ENCODE measurements around the gene DCBLD2. TPM values are rescaled to one million over a fixed set of nuclear protein-coding genes. Genes with fewer than 3 reads are reported as not detected.
A peak's percentile ranks its signal among the peaks of the same experiment; 100 is the strongest.

Gene DCBLD2, protein sequence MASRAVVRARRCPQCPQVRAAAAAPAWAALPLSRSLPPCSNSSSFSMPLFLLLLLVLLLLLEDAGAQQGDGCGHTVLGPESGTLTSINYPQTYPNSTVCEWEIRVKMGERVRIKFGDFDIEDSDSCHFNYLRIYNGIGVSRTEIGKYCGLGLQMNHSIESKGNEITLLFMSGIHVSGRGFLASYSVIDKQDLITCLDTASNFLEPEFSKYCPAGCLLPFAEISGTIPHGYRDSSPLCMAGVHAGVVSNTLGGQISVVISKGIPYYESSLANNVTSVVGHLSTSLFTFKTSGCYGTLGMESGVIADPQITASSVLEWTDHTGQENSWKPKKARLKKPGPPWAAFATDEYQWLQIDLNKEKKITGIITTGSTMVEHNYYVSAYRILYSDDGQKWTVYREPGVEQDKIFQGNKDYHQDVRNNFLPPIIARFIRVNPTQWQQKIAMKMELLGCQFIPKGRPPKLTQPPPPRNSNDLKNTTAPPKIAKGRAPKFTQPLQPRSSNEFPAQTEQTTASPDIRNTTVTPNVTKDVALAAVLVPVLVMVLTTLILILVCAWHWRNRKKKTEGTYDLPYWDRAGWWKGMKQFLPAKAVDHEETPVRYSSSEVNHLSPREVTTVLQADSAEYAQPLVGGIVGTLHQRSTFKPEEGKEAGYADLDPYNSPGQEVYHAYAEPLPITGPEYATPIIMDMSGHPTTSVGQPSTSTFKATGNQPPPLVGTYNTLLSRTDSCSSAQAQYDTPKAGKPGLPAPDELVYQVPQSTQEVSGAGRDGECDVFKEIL
- total RNA-seq: 6.7 TPM

DNA sequence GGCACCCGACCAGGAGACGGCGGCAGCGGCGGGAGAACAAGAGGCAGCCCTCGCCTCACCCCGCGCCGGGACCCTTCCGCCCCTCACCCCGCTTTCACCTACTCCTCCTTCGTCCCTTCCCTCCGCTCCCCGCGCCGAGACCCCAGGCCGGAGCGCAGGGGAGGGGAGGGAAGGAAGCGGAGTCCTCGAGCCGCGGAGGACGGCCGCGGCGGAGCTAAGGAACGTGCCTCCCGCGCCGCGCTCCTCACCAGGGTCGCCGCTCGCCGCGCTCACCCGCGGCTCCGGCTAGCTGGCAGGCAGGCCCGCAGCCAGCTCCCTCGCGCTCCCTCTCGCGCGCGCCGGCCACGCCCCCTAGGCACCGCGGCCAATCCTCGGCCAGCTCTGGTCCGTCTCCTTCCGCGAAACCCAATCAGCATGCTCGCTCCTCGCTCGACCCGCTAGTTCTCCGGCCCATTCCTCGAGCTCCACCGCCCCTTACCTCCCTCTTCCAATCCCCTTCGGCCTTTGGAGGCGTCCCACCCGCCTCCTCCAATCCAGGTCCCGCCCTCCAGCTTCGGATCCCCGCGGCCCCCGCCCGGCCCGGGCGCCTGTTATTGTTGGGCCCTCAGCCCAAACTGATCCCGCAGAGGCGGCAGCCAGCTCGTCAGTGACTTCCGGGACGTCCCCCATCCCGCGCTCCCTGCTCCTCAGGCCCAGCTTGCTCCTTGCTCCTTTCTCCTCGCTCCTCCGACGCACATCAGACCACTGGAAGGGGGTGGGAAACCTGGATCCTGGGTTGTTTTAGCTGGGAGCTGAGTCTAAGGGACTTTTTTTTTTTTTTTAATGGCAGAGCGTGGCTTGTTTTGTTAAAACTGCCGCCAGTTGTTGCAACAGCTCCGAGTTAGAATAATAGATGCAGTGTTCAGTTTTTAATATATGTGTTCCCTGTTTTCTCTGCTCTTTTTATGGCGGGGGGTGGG lies at the start of gene DCBLD2:
Gene DCBLD2, minus strand, starts transcription at position 304 of the 959 bp plus-strand sequence. CDS start 369 bp downstream, outside the sequence.
- ATAC-seq: peak; percentile 100

DNA sequence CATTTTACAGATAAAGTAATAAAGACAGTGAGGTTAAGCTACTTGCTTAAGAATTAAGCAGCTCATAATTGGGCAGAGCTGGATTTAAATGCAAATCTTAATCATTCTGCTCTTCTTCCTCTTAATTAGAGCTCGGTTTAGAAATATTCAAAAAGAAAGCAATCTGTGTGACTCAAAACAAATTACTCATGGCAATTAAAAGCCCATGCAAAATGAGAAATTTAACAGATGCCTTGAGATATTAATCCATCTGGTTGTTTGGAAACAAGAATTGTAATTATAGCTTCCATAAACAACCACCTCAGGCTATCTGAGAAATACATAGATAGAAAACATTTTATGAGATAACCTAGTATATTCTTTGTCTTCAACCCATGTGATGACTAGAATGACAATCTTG lies 44.2 kb upstream of the DCBLD2 start:
- no peak for ATAC-seq

DNA sequence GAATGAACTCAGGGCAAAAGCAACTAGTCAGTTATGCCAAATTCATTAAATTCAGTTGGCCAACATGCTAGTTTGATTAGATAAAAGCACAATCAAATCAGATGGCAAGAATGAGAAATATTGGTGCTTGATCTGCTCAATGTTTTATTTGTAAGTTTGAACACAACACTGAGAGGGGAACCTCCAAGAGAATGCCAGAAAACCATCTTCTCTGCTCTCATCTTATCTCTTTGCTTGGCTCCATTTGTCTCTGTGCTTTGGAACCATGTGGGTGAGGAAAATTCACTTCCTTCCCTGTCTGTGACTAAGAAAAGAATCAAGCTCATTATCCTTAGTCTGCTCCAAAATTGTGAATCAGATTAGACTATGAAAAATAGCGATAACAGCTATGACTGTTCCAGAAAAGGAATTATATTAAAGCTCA lies 43.6 kb upstream of the DCBLD2 start:
- no peak for ATAC-seq

DNA sequence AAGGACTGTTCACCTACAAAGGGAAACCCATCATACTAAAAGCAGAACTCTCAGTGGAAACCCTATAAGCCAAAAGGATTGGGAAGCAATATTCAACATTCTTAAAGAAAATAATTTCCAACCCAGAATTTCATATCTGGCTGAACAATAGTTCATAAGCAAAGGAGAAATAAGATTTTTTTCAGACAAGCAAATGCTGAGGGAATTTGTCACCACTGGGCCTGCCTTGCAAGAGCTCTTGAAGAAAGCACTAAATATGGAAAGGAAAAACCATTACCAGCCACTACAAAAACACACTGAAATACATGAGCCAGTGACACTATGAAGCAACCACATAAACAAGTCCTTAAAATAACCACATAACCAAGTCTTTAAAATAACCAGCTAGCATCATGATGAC lies 28.9 kb upstream of the DCBLD2 start:
- ATAC-seq: no peak

DNA sequence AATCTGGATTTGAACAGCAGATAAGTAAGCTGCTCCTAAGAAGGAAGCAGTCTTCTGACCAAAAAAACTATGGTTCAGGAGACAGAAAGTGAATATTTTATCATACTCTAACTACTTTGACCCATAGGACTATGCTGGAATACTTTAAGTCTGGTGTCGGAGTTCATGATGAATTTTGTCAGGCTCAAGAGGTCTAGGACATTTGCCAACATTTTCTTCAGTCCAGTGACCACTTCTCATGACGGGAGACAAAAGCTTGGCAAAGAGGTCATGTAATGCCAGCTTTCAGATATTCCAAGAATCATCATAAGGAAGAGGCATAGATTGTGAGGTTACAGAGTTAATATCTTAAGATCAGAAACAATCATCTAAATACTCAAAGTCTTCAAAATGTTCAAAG lies 20.5 kb upstream of the DCBLD2 start:
- no peak for ATAC-seq

DNA sequence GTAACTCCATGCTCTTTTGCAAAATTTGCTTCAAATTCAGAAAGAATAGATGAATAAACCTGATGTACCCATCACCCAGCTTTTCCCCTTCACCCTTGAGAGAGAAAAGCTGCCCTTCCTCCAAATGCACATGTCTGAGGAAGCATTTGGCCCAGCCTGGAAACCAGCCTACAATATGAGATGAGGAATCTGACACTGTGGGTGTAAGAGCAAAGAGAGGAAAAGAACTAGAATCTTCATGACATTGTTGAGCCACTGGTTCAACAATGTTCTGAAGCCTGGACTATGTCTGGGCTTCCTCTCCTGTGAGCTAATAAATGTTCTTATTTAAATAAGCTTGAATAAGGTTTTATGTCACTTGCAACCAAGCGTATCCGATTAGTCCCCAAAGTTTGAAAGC lies 18.7 kb upstream of the DCBLD2 start:
- ATAC-seq: no peak

DNA sequence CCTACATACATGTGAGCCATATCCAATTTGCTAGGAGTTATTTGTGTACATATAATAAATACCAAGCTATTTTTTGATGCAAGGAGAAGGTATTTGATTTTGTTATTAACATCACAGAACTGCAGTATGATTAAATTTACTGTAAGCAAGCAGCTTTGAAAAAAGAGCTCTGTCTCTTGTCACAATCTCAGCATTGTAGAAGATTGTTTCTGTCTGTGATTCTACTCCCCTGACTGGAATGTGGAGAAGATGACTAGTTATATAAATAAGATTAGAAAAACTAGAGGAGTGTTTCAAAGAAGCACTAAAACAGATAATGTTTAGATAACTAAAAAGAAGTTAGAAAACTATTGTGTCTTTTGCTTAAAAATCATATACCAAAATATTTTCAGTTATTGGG lies 17.1 kb upstream of the DCBLD2 start:
- ATAC-seq: no peak

DNA sequence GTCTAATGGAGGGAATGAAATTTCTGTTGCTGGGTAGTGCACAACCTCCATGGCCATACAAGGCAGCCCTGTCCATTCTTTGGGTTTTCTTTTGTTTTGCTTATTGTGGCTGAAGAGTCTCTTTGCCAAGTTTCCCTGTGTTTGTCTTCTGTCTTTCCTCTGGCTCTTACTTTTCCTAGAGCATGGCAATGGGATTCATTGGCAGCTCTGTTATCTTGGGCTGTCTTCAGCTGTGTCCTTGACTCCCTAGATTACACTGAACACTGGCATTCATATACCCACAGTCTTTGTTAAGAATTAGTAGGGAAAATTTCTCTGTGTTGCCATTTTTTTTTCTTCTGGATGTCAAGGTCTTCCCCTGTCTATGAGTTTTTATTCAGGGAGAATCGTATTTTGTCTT lies 16.1 kb upstream of the DCBLD2 start:
- ATAC-seq: no peak

DNA sequence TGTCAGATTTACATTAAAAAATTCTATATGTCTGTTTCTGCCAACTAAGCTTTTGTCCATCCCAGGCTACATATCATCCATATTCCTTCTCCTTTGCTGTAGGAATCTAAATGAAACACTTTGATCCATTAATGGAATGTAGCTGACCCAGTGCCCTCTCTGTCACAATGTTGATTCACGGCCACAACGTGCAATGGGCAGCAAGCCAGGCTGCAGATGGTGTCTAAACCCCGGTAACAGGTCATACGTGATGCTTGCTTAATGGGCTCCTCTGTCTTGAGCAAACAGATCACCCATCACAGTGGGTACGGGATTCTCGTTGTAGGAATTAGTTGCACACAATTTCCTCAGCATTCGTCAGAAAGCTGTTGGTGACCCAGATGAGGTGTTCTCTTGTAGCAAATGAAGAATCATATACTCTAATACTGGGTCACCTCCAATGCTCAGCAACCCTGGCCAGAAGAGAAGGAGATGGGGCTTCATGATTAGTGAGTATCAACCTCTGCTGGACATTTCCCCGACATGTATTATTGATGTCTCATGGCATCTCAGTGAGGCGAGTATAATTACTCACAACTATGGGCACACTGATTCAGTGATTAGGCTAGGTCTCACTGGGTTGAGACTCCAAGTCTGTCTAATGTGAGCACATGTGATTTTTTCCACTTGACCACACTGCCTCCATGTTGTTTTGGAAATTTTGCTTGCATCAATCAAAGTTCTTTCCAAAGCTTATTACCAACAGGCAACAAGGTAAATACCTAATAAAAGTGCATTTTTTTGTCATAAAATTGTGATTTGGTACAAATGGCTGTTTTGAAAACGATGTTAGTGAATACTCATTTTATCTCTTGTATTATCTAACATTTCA lies 12.9 kb upstream of the DCBLD2 start:
- no peak for ATAC-seq

DNA sequence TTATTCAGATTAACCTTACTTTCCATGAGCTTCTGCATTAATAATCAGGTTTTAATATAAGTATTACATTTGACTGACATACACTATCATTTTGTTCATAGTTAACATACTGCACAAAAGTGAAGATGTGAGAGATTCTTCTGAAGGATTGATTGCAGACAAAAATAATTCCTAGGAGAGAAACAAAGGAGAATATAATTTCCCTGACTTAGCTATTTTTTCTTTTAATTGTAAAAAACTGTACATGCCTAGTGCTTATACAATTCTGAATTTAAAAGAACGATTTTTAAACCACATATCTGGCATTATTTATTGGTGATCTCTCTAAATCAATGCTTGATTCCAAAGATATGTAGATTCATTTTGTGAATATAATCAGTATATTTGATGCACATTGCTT lies 11.0 kb upstream of the DCBLD2 start:
- no peak for ATAC-seq

DNA sequence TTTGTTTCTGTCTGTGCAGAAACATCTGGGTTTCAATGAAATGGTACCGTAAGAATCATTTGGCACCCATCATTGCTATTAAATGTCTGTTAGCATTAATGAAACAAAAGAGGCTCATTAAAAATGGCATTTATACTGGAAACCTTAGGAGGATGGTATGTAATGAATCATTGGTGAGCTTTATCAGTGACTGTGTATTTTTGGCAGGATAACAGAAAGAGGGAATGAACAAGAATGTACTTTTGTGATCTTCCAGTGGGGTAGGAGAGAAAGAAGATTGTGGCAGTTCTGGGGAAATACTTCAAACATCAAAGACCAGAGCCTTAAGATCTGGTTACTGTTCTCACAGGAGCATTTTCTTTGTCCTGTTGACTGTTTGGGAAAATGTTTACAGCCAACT lies 4.7 kb upstream of the DCBLD2 start:
- ATAC-seq: no peak

DNA sequence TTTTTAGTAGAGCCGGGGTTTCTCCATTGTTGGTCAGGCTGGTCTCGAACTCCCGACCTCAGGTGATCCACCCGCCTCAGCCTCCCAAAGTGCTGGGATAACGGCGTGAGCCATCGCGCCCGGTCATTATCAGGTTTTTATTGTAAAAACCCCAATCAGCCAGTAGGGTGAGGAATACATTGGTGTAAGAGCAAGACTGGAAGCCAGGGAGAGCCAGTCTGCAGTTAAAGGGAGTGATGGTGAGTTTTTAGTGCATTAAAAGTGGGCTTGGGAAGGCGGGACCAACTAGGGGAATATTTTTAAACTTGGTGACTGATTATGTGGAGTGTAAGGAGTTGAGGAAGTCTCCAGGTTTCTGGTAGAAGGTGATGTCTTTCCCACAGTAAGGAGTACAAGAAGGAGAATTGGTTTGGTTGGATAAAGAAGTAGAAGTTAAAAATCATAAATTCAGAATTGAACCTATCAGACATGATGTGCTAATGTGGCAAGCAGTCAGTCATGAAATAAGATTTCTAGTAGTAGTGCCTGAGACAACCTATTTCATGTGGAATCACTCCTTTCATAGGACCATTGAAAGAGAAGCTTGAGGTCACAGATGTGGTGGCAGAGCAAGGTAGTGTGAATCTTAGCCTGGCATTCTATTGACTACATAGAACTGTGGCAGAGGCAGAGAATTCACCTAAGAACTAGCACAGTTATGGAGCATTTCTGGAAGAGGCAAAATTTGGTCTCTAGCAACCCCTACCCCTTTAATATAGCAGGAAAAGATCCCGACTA lies 2.4 kb upstream of the DCBLD2 start:
- no peak for ATAC-seq

DNA sequence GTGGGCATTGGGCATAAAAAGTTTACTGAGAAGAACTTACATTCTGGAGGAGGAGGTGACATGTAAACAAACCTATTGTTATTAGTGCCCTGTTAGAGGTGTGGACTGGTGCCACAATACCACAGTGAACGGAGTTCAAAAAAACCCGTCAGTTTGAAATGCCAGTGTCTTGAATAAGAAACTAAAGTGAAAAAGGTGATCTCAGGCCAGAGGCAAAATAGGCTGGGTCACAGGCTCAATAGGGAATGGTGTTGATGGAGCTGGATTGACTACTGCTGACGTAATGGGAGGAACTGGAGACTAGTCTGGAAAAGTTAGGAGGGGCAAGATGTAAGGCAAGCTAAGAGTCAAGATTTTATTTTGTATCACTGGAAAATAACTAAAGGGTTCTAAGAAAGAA lies 1.6 kb upstream of the DCBLD2 start:
- ATAC-seq: no peak

DNA sequence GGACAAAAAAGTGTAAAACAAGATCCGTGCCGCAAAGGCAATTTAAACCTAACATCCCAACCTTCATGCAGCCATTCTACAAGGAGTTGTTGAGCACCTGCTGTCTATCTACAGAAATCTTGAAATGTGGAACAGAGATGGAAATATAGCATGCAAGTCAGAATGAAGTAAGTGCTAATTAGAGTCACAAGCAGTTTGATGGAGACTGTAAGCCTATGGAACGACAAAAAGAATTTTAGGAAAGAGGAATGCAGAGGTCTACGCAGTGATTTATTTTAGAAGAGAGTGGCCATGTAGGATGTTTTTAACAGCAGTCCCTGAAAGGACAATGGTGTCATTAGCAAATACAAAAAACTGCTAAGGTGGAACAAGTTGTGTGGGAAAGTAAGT lies 851 bp upstream of the DCBLD2 start:
- no peak for ATAC-seq

DNA sequence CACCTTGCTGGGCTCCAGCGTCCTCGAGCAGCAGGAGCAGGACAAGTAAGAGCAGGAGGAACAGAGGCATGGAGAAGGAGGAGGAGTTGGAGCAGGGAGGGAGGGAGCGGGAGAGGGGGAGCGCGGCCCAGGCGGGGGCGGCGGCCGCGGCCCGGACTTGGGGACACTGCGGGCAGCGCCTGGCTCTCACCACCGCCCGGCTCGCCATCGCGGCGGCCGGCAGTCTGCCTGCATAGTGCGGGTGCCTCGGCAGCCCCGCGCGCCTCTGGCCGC lies 440 bp downstream of the DCBLD2 start:
- peak; percentile 43 for ATAC-seq

DNA sequence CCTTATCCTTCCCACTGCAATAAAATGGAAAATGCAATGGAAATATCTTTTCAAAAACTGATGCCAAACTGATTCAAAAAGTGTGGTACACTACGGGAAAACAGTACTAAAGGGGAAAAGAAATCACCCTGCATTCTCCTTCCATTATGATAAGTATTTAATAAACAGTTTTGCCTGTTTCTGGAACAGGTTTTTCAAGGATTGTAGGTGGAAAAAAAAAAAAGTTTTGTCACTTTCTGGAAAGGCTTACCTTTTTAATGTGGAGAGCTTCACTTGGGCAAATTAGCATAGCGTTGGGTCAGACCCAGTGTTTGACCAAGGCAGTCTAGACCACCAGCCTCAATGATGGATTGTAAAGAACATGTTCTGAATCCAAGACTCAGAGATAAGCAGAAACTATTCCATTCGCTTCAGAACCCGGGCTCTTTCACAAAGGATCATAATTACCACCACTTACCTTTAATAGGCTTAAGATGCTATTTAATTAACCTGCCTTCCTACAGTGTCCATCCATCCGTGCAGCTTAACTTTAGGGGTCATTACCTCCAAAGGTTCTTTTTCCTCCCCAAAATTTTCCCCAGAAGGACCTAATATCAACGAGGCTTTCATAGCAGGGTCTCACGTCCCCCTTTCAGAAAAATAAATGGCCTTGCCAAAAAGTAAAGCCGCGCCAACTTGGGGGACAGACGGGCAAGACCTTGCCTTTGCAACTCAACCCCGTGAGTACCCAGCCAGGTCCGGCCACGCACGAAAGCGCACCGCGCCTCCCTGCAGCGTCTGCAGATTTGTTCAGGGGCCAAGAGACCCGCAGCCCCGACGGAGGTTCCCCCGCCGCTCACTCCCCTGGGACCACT lies 1.0 kb downstream of the DCBLD2 start:
- no peak for ATAC-seq

DNA sequence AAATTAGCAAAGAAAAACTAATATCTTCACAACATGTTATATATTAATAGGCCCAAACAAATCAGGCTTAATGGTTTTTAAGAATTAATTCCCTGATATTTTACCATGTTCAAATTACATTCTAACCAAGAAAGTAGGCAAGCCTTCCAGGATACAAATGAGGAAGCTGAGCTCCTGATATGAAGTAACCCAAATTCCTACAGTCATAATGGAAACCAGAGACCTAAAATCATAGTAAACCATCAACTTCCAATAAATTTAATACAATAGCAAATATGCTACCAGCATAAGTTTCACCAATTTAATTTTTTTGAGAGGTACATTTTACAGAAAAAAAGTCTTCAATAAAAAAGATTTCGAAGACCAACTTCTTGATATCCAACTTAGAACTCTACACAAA lies 3.8 kb downstream of the DCBLD2 start:
- no peak for ATAC-seq

DNA sequence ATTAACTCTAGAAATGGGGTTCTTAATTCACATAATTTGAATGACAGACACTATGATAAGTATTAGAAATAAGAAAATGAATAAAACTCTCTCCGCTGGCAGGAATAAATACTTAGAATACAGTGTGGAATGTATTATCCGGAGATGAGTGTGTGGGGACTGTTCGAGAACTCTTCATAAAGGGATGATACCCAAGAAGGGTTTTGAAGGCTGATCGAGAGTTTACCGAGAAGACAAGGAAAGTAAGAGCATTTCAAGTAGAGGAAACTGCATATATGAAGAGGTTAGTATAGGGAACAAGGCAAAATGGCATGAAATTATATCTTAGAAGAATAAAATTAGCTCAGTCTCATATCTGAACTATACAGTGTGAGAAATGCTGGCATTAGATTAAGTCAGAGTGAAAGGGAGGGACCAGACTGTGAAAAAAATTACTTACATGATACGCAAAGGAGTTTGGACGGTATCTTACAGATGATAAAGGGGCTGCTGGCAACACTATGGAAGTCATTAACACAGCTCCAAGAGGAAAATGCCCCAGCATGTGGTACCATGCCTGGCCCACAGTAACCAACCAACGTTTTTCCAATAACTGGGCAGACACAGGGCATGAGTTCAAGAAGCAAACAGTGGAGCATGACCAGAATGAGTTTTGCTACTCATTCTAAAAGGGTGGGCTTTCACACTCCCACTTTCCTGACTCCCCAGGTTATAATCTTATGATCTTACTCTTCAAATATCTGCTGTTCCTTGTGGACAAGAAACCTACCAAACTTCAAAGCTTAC lies 6.5 kb downstream of the DCBLD2 start:
- no peak for ATAC-seq

DNA sequence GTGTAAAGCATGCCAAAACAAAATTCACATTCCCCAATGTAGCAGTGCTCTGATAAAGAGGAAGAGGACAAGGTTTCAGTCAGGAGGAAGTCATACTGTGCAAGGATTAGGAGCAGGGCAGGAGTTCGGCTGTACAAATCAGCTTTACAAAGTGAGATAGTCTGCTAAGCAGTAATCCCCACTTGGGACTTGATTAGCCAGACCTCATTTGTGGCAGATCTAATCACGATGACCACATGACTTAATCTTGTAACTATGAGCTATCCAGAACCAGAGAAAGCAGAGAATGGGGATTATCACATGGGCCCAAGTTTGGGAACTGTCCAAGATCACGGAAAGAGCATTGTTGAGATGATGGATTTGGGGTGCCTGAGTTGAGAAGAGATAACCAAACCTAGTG lies 7.8 kb downstream of the DCBLD2 start:
- ATAC-seq: no peak

DNA sequence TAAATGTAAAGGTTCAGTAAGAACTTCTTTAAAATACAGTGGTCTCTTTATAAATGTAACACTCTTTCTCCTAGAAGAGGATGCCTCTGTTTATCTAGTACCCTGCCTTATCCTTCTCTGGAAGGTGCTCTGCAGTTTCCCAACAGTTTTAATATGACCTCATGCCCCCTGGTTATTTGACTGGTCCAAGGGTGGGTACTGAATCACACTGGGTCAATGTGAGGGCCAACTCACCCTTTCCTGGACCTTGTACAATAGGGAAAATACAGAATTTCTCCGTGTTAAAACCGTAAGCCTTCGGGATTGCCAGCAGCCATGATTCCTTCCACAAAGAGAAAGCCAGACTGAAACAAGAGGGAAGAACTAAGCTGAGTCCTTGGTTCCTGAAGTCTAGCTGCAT lies 9.2 kb downstream of the DCBLD2 start:
- ATAC-seq: no peak

Measured in esophagus mucosa (tissue), 1 donor.